HG03457 (cell line): ENCODE measurements around the gene MEGF11.

Source experiments
- ATAC-seq: cut with Tn5 transposase; IDR thresholded peaks from one replicate; pipeline ENCODE4 v1.9.1; 2021; ENCODE audit warnings: moderate number of reproducible peaks; ENCODE audit not compliant: unreplicated experiment

MEGF11 gene

GRCh38 chr15:66241087-66241907, 12.3 kb downstream of the MEGF11 start:
- ATAC-seq, result no peak

- no peak for ATAC-seq
Measured at GRCh38 chr15:66240240-66240794, 13.2 kb downstream of the MEGF11 start.

GRCh38 chr15:66239514-66239913, 14.0 kb downstream of the MEGF11 start:
- no peak for ATAC-seq

- ATAC-seq, result no peak
Measured at GRCh38 chr15:66238318-66238717, 15.2 kb downstream of the MEGF11 start.

- ATAC-seq, result no peak
Measured at GRCh38 chr15:66237513-66238235, 15.9 kb downstream of the MEGF11 start.

- no peak for ATAC-seq
Measured at GRCh38 chr15:66236806-66237375, 16.7 kb downstream of the MEGF11 start.

- ATAC-seq, result no peak
Measured at GRCh38 chr15:66235866-66236265, 17.7 kb downstream of the MEGF11 start.

GRCh38 chr15:66234798-66235197, 18.8 kb downstream of the MEGF11 start:
- ATAC-seq, result no peak

- ATAC-seq, result no peak
Measured at GRCh38 chr15:66233487-66234415, 19.8 kb downstream of the MEGF11 start.

GRCh38 chr15:66232267-66232625, 21.3 kb downstream of the MEGF11 start:
- no peak for ATAC-seq

- no peak for ATAC-seq
Measured at GRCh38 chr15:66231394-66232266, 21.9 kb downstream of the MEGF11 start.

GRCh38 chr15:66229790-66230465, 23.6 kb downstream of the MEGF11 start:
- ATAC-seq, result no peak

GRCh38 chr15:66228807-66229735, 24.5 kb downstream of the MEGF11 start:
- ATAC-seq, result no peak

- ATAC-seq, result no peak
Measured at GRCh38 chr15:66226736-66227135, 26.8 kb downstream of the MEGF11 start.

- ATAC-seq, result no peak
Measured at GRCh38 chr15:66225656-66226274, 27.8 kb downstream of the MEGF11 start.

- ATAC-seq, result no peak
Measured at GRCh38 chr15:66224946-66225345, 28.6 kb downstream of the MEGF11 start.
